ENCODE results near the gene HES1. TPM values are rescaled to one million over a fixed set of nuclear protein-coding genes. Genes with fewer than 3 reads are reported as not detected.

HES1 gene
- total and polyA plus RNA-seq, 7 donors: 6.5 to 33.3 (median 10.9) TPM

- 94 to 97% (median 94%) methylated on average over 10 of the region's 10 CpGs for WGBS, 3 donors
- no peak for TF ChIP-seq CTCF (IDR thresholded peaks at IDR 0.05)
- Histone ChIP-seq H3K9me3 (no peaks in the 10 kb centered on the region), H3K27me3 (ENCODE audit: insufficient read depth in 3 of 3, low read length in 2 of 3) (no peaks in the 10 kb centered on the region), H3K4me3 (no peak overlapping the region), H3K4me1 (peaks cover 11% of the 10 kb centered on the region), H3K36me3 (ENCODE audit: insufficient read depth in 1 of 2, low read depth in 1 of 2) (no peaks in the 10 kb centered on the region), H3K27ac (no peak overlapping the region)
- intact Hi-C loops (cut with DNase I): no loop called here
- ATAC-seq (no peak), DNase-seq (no peak)
Measured at GRCh38 chr3:194092881-194093301, 43.1 kb upstream of the HES1 start.

DNA sequence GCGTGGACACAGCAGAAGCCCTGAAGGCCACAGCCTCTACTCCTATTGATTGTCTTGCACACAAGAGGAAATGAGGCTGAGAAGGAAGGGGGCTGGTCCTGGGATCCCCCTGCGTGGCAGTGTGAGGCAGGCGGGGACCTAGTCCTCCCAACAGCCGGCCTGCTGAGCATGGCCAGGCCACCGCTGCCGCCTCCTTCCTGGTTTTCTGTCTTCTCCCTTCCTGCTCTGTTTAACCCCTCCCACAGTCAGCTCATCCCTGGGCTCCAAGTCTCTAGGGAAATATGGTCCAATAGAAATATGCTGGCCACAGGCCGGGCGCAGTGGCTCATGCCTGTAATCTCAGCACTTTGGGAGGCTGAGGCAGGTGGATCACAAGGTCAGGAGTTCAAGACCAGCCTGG is 42.1 kb upstream of the HES1 start:
- H3K9me3 ChIP-seq: no peaks in the 10 kb centered on the region
- no peaks in the 10 kb centered on the region for H3K36me3 ChIP-seq (ENCODE audit: insufficient read depth in 1 of 2, low read depth in 1 of 2)
- no peak overlapping the region for H3K27ac ChIP-seq
- H3K27me3 ChIP-seq (ENCODE audit: insufficient read depth in 3 of 3, low read length in 2 of 3): no peaks in the 10 kb centered on the region
- H3K4me1 ChIP-seq: peaks cover 20% of the 10 kb centered on the region
- intact Hi-C loops (cut with DNase I): no loop called here
- DNase-seq (no peak), ATAC-seq (no peak)
- no peak for TF ChIP-seq CTCF (IDR thresholded peaks at IDR 0.05)
- no peak overlapping the region for H3K4me3 ChIP-seq
- WGBS, 3 donors: 78 to 85% (median 85%) methylated on average over 8 of the region's 8 CpGs

- TF ChIP-seq CTCF (IDR thresholded peaks at IDR 0.05): no peak
- intact Hi-C loops (cut with DNase I): no loop called here
- Histone ChIP-seq H3K36me3 (ENCODE audit: insufficient read depth in 1 of 2, low read depth in 1 of 2) (no peaks in the 10 kb centered on the region), H3K4me1 (peaks cover 19% of the 10 kb centered on the region), H3K9me3 (no peaks in the 10 kb centered on the region), H3K4me3 (no peak overlapping the region), H3K27ac (no peak overlapping the region), H3K27me3 (ENCODE audit: insufficient read depth in 3 of 3, low read length in 2 of 3) (no peaks in the 10 kb centered on the region)
- no peak for ATAC-seq
- WGBS, 3 donors: 25 to 48% (median 37%) methylated on average over 4 of the region's 4 CpGs
- DNase-seq: peak; percentile 38 to 64
Measured at GRCh38 chr3:194095464-194095863, 40.5 kb upstream of the HES1 start.

GRCh38 chr3:194095902-194096301 is 40.0 kb upstream of the HES1 start:
- peaks cover 19% of the 10 kb centered on the region for H3K4me1 ChIP-seq
- no peaks in the 10 kb centered on the region for H3K36me3 ChIP-seq (ENCODE audit: insufficient read depth in 1 of 2, low read depth in 1 of 2)
- DNase-seq (no peak), ATAC-seq (no peak)
- no peak overlapping the region for H3K4me3 ChIP-seq
- H3K27ac ChIP-seq: no peak overlapping the region
- no peaks in the 10 kb centered on the region for H3K27me3 ChIP-seq (ENCODE audit: insufficient read depth in 3 of 3, low read length in 2 of 3)
- H3K9me3 ChIP-seq: no peaks in the 10 kb centered on the region
- intact Hi-C loops (cut with DNase I): no loop called here
- TF ChIP-seq CTCF (IDR thresholded peaks at IDR 0.05): no peak
- 62 to 73% (median 66%) methylated on average over 10 of the region's 10 CpGs for WGBS, 3 donors

DNA sequence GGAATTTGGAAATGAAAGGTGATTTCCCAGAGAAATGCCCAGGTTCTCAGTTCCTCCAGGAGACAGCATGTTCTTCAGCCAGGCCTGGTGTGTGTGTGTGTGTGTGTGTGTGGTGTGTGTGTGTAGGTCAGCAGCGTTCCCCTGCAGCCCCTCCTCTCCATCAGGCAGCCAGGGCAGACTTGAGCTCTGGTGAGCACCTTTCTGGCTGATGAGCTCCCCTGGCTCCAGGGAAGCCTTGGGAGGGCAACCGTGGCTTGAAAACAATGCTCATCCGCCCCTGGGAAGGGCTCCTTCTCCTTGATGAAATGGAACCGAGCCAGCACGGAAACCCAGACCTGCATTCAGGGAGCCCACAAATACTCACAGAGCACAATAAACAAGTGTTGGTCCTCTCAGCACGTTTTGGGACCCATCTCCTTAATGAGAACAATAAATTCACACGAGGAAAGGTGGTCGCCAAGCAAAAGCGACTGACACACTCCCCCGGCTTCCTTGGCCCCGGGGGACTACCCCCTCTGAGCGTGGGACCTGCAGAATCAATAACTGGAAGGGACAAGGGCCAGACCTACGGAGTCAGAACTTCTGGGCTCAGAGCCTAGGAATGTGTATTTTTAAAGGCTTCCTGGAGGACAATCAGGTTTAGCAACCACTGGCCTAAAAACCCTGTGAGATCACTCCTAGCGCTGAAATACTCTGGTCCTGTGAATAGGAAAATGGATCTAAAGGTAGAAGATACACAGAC is 38.6 kb upstream of the HES1 start:
- Histone ChIP-seq H3K4me1 (peaks cover 19% of the 10 kb centered on the region), H3K4me3 (no peak overlapping the region), H3K27me3 (ENCODE audit: insufficient read depth in 3 of 3, low read length in 2 of 3) (no peaks in the 10 kb centered on the region), H3K9me3 (no peaks in the 10 kb centered on the region), H3K27ac (peak overlapping the region; percentile 18), H3K36me3 (ENCODE audit: insufficient read depth in 1 of 2, low read depth in 1 of 2) (no peaks in the 10 kb centered on the region)
- intact Hi-C loops (cut with DNase I): no loop called here
- DNase-seq (no peak), ATAC-seq (peak; percentile 38 to 74 (median 54))
- no peak for TF ChIP-seq CTCF (IDR thresholded peaks at IDR 0.05)
- 35 to 45% (median 39%) methylated on average over 14 of the region's 14 CpGs for WGBS, 3 donors
